ENCODE measurements around the gene BCL11B.

DNA sequence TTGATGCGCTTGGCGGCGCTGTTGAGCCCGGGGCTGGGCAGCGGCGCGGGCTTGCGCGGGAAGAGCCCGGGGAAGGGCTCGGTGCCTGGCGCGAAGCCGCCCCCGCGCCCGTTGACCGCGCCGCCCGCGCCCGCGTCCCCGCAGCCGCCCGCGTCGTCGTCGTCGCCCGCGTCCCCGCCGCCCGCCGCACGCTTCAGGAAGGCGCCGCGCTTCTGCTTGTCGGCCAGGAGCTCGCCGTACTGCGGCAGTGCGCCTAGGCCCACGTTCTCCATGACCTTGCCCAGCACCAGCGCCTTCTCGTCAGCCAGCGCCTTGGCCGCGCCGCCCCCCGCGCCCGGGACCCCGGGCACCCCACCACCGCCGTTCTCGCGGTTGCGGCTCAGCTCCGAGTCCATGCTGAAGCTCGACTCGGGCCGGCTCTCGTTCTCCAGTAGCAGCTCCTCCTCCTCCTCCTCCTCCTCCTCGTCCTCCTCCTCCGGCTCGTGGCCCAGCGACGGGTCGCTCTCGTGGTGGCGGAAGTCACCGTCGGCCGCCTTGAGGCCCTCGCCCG lies 97.2 kb downstream of the BCL11B start:
- TF ChIP-seq CTBP1 (IDR thresholded peaks at IDR 0.05; ENCODE audit: borderline replicate concordance) (no peak), FOXA1 (IDR thresholded peaks at IDR 0.05) (no peak), FOXK2 (IDR thresholded peaks at IDR 0.05) (no peak), L3MBTL2 (conservative IDR thresholded peaks at IDR 0.05) (no peak), BHLHE40 (IDR thresholded peaks at IDR 0.05; ENCODE audit: borderline replicate concordance) (no peak), SUZ12 (IDR thresholded peaks at IDR 0.05) (no peak), LEF1 (IDR thresholded peaks at IDR 0.05; ENCODE audit: borderline replicate concordance) (no peak)

Data from HEK293T (cell line).